SU-DHL-6 (cell line): ENCODE results near the gene MYPN.

ENCODE experiments used
- EZH2phosphoT487 ChIP-seq: fragments of 200-600 bp; sonication (generic), shearing (Covaris generic); conservative IDR thresholded peaks from 2 replicates; pipeline ENCODE4 v1.6.1; 2018; ENCODE audit warnings: mild to moderate bottlenecking, antibody characterized with exemption, low read length, moderate library complexity, mixed read lengths
- TF ChIP-seq, protein P1 (sequence below): fragments of 200-600 bp; sonication (generic); IDR thresholded peaks from one replicate; pipeline ENCODE4 v1.5.1; 2017; ENCODE audit warnings: antibody characterized with exemption, mild to moderate bottlenecking, low read length, moderate library complexity; ENCODE audit not compliant: insufficient read depth, poor library complexity, severe bottlenecking

- TF ChIP-seq, protein P1, sequence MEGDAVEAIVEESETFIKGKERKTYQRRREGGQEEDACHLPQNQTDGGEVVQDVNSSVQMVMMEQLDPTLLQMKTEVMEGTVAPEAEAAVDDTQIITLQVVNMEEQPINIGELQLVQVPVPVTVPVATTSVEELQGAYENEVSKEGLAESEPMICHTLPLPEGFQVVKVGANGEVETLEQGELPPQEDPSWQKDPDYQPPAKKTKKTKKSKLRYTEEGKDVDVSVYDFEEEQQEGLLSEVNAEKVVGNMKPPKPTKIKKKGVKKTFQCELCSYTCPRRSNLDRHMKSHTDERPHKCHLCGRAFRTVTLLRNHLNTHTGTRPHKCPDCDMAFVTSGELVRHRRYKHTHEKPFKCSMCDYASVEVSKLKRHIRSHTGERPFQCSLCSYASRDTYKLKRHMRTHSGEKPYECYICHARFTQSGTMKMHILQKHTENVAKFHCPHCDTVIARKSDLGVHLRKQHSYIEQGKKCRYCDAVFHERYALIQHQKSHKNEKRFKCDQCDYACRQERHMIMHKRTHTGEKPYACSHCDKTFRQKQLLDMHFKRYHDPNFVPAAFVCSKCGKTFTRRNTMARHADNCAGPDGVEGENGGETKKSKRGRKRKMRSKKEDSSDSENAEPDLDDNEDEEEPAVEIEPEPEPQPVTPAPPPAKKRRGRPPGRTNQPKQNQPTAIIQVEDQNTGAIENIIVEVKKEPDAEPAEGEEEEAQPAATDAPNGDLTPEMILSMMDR: peak; percentile 89
- no peak for TF ChIP-seq EZH2phosphoT487
Measured at GRCh38 chr10:68156373-68157185, 47.3 kb downstream of the MYPN start.
